MM.1S (cell line): ENCODE results near the gene TIMP1.

Source experiments
- DNase-seq: peaks from one replicate; pipeline ENCODE4 v3.0.0-alpha.2; 2015
- H2AFZ ChIP-seq: fragments of 300-600 bp; sonication (generic); 2 replicates; pipeline ENCODE4 v1.6.0; 2016; ENCODE audit warnings: antibody characterized with exemption, low read length
- H3F3A ChIP-seq: fragments of 300-600 bp; sonication (generic); 2 replicates; pipeline ENCODE4 v1.6.1; 2016; ENCODE audit warnings: mild to moderate bottlenecking, antibody characterized with exemption, low read length, moderate library complexity, mixed read lengths; ENCODE audit not compliant: insufficient read depth
- H3K27ac ChIP-seq: fragments of 300-600 bp; sonication (generic); 2 replicates; pipeline ENCODE4 v1.5.1; 2016; ENCODE audit warnings: mild to moderate bottlenecking, low read length
- H3K27me3 ChIP-seq: fragments of 300-600 bp; sonication (generic); replicated peaks from 2 replicates; pipeline ENCODE4 v1.6.0; 2016; ENCODE audit warnings: low read length; ENCODE audit not compliant: insufficient read depth
- H3K36me3 ChIP-seq: fragments of 300-600 bp; sonication (generic); replicated peaks from 2 replicates; pipeline ENCODE4 v1.6.1; 2016; ENCODE audit warnings: mild to moderate bottlenecking, low read length, mixed read lengths; ENCODE audit not compliant: insufficient read depth
- H3K4me1 ChIP-seq: fragments of 300-600 bp; sonication (generic); 2 replicates; pipeline ENCODE4 v1.6.1; 2016; ENCODE audit warnings: low read length, mixed read lengths
- H3K4me2 ChIP-seq: fragments of 300-600 bp; sonication (generic); 2 replicates; pipeline ENCODE4 v1.6.0; 2016; ENCODE audit warnings: low read depth, low read length
- H3K4me3 ChIP-seq: fragments of 300-600 bp; sonication (generic); 2 replicates; pipeline ENCODE4 v1.5.1; 2016; ENCODE audit warnings: low read length, mixed read lengths
- H3K79me2 ChIP-seq: fragments of 300-600 bp; sonication (generic); 2 replicates; pipeline ENCODE4 v1.6.1; 2016; ENCODE audit warnings: mixed run types, low read length, mixed read lengths
- H3K9ac ChIP-seq: fragments of 300-600 bp; sonication (generic); 2 replicates; pipeline ENCODE4 v1.6.1; 2016; ENCODE audit warnings: low read length, mixed read lengths
- H3K9me2 ChIP-seq: fragments of 300-600 bp; sonication (generic); replicated peaks from 2 replicates; pipeline ENCODE4 v1.6.1; 2016; ENCODE audit warnings: mild to moderate bottlenecking, low read length, mixed read lengths; ENCODE audit not compliant: insufficient read depth
- H3K9me3 ChIP-seq: fragments of 300-600 bp; sonication (generic); replicated peaks from 2 replicates; pipeline ENCODE4 v1.6.1; 2016; ENCODE audit warnings: mild to moderate bottlenecking, low read length, mixed read lengths; ENCODE audit not compliant: insufficient read depth
- H4K20me1 ChIP-seq: fragments of 300-600 bp; sonication (generic); 2 replicates; pipeline ENCODE4 v1.6.1; 2016; ENCODE audit warnings: mild to moderate bottlenecking, low read length, moderate library complexity, mixed read lengths; ENCODE audit not compliant: insufficient read depth
- EZH2 ChIP-seq: fragments of 300-600 bp; sonication (generic); optimal IDR thresholded peaks from 2 replicates; pipeline ENCODE3; 2017; ENCODE audit warnings: low read depth, mild to moderate bottlenecking, antibody characterized with exemption, low read length, mixed read lengths
- EZH2phosphoT487 ChIP-seq: fragments of 300-600 bp; sonication (generic); IDR thresholded peaks from 2 replicates; pipeline ENCODE4 v1.6.1; 2018; ENCODE audit warnings: antibody characterized with exemption, low read length
- TF ChIP-seq, protein P1 (sequence below): fragments of 300-600 bp; sonication (generic); IDR thresholded peaks from 2 replicates; pipeline ENCODE4 v1.5.1; 2016; ENCODE audit warnings: antibody characterized with exemption, low read length, mixed read lengths

Gene TIMP1

DNA sequence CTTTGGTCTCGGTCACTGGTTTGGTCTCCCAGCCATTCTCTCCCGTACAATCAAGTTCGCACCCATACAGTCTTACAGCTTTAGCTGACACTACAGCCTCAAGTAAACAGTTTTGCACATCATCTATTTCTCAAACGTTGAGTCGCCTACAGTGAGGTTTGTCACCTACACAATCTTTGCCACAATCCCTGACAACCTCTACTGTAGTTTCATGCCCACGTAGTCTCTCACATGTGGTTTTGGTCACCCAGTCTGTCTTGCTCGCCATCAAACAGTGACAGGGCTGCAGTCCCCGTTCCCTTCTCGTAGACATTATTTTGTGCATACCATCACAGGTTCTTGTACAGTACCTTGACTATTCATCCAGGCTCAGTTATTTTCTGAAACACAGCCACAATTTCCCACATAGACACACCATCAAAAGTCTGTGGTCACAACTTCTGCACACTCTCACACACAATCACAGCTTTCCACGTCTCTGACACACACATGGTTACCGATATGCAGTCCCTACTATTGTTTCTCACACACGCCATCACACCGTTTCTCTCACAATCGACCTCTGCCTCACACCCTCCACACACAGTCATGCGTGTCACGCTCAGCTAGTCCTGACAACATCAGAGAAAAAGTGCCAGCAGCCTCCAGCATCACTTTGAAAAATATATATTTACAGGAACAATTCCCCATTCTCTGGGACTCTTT, 52.8 kb downstream of the TIMP1 start:
- Histone ChIP-seq H3K4me1 (peaks cover 4% of the 10 kb centered on the region; the same call in 1 of the 2 replicates), H3K9me3 (no peaks in the 10 kb centered on the region), H3K9me2 (no peaks in the 10 kb centered on the region), H4K20me1 (no peaks in the 10 kb centered on the region), H3K36me3 (no peaks in the 10 kb centered on the region), H3K4me3 (no peak overlapping the region), H3K9ac (no peak overlapping the region), H3K27ac (no peak overlapping the region), H3F3A (no peaks in the 10 kb centered on the region), H3K4me2 (no peak overlapping the region), H3K79me2 (no peaks in the 10 kb centered on the region), H3K27me3 (no peaks in the 10 kb centered on the region), H2AFZ (no peak overlapping the region)
- TF ChIP-seq EZH2phosphoT487 (no peak), EZH2 (no peak)
- TF ChIP-seq, protein P1, sequence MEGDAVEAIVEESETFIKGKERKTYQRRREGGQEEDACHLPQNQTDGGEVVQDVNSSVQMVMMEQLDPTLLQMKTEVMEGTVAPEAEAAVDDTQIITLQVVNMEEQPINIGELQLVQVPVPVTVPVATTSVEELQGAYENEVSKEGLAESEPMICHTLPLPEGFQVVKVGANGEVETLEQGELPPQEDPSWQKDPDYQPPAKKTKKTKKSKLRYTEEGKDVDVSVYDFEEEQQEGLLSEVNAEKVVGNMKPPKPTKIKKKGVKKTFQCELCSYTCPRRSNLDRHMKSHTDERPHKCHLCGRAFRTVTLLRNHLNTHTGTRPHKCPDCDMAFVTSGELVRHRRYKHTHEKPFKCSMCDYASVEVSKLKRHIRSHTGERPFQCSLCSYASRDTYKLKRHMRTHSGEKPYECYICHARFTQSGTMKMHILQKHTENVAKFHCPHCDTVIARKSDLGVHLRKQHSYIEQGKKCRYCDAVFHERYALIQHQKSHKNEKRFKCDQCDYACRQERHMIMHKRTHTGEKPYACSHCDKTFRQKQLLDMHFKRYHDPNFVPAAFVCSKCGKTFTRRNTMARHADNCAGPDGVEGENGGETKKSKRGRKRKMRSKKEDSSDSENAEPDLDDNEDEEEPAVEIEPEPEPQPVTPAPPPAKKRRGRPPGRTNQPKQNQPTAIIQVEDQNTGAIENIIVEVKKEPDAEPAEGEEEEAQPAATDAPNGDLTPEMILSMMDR, result no peak
- no peak for DNase-seq
